GM23338 (cell line): ENCODE measurements around the gene GAREM1.

Experiments
- CTCF ChIP-seq, 2 experiments: fragments of 200-600 bp in 1 of 2; sonication (generic) in 1 of 2; conservative IDR thresholded peaks; 2 replicates each; pipeline versions ENCODE4 v1.5.1 to v1.6.1; 2016 to 2017; ENCODE audit warnings: antibody characterized with exemption in 2 of 2, low read depth in 2 of 2, mild to moderate bottlenecking in 2 of 2, moderate library complexity in 1 of 2
- EZH2 ChIP-seq: fragments of 200-600 bp; sonication (generic); IDR thresholded peaks from one replicate; pipeline ENCODE4 v1.8.0; 2017; ENCODE audit warnings: antibody characterized with exemption, mild to moderate bottlenecking, low read depth; ENCODE audit not compliant: unreplicated experiment
- JUNB ChIP-seq: IDR thresholded peaks from one replicate; pipeline ENCODE4 v1.6.1; 2016; ENCODE audit warnings: antibody characterized with exemption; ENCODE audit not compliant: unreplicated experiment
- POLR2AphosphoS5 ChIP-seq: IDR thresholded peaks from 2 replicates; pipeline ENCODE4 v1.6.1; 2016; ENCODE audit warnings: antibody characterized with exemption, low read depth
- STAT1 ChIP-seq: IDR thresholded peaks from one replicate; pipeline ENCODE4 v1.6.1; 2016; ENCODE audit warnings: antibody characterized with exemption; ENCODE audit not compliant: unreplicated experiment
- ZNF114 ChIP-seq: fragments of 250-450 bp; sonication (Bioruptor Pico); IDR thresholded peaks from 2 replicates; pipeline ENCODE4 v1.5.0; 2020; ENCODE audit warnings: mild to moderate bottlenecking, moderate library complexity
- TF ChIP-seq, protein P1 (sequence below): IDR thresholded peaks from one replicate; pipeline ENCODE4 v1.6.1; 2018; ENCODE audit warnings: antibody characterized with exemption; ENCODE audit not compliant: unreplicated experiment

DNA sequence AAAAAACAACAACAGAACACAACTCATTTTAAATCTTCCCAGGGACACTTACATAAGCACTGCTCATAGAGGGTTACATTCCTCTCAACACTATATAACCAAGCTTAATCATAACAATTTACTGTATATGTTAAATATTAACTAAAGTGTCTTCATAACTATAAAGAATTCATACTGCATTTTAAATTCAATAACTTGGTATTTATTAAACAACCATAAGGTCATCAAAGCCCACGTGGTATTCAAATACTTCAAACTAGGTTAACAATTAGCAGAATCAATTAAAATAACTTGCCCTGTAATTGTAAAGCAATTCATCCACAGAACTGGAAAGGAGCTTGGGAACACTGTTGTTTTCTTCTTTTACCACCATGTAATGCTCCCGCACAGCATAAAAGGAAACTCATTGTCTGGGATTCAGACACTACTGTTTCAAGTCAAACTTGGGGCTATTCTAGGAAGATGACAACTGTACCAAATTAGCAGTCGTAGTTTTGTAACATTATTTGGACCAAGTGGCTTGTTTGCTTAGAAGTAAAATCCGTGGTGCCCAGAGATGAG, 10.4 kb downstream of the GAREM1 start:
- no peak for TF ChIP-seq CTCF (conservative IDR thresholded peaks at IDR 0.05; ENCODE audit: low read depth in 2 of 2)
- no peak for TF ChIP-seq ZNF114
- TF ChIP-seq JUNB = no peak
- TF ChIP-seq, protein P1, sequence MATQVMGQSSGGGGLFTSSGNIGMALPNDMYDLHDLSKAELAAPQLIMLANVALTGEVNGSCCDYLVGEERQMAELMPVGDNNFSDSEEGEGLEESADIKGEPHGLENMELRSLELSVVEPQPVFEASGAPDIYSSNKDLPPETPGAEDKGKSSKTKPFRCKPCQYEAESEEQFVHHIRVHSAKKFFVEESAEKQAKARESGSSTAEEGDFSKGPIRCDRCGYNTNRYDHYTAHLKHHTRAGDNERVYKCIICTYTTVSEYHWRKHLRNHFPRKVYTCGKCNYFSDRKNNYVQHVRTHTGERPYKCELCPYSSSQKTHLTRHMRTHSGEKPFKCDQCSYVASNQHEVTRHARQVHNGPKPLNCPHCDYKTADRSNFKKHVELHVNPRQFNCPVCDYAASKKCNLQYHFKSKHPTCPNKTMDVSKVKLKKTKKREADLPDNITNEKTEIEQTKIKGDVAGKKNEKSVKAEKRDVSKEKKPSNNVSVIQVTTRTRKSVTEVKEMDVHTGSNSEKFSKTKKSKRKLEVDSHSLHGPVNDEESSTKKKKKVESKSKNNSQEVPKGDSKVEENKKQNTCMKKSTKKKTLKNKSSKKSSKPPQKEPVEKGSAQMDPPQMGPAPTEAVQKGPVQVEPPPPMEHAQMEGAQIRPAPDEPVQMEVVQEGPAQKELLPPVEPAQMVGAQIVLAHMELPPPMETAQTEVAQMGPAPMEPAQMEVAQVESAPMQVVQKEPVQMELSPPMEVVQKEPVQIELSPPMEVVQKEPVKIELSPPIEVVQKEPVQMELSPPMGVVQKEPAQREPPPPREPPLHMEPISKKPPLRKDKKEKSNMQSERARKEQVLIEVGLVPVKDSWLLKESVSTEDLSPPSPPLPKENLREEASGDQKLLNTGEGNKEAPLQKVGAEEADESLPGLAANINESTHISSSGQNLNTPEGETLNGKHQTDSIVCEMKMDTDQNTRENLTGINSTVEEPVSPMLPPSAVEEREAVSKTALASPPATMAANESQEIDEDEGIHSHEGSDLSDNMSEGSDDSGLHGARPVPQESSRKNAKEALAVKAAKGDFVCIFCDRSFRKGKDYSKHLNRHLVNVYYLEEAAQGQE = no peak
- no peak for TF ChIP-seq EZH2
- no peak for TF ChIP-seq POLR2AphosphoS5
- TF ChIP-seq STAT1 = no peak
